Fibroblast of lung (primary cell): Measurements from ENCODE around the gene ZBTB43.

Experiments used
- CTCF ChIP-seq, 2 donors: IDR thresholded peaks in 1 of 2; conservative IDR thresholded peaks in 1 of 2; 1 replicate in 1 of 2; 2 replicates in 1 of 2; pipeline ENCODE4 v1.5.1; 2011 to 2012; ENCODE audit warnings: low read length in 2 of 2, control low read depth in 1 of 2, inconsistent platforms in 1 of 2, low read depth in 1 of 2, mild to moderate bottlenecking in 1 of 2
- EZH2 ChIP-seq: IDR thresholded peaks from 2 replicates; pipeline ENCODE4 v1.5.1; 2012; ENCODE audit warnings: low read length, control low read depth, mild to moderate bottlenecking; ENCODE audit errors: missing control alignments

DNA sequence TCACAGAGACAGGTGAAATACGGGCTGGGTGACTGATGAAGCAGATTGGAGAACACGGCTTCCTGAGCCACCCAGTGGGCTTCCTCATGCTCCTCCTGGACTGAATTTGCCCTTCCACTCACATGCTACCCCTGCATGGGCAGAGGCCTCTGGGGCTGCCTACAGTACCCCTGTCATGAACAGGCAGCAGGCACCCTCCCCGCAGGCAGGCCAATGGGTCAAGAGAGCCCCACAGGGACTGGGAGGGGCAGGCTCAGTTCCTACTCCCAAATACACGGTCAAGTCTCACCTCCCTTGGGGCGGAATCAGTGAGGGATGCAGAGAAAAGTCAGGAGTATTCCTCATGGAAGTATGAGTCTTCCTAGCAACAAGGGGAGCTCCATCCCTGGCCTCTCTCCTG, 48.6 kb upstream of the ZBTB43 start:
- TF ChIP-seq EZH2: no peak
- TF ChIP-seq CTCF (conservative IDR thresholded peaks at IDR 0.05 in 1 of 2, IDR thresholded peaks at IDR 0.05 in 1 of 2; ENCODE audit: low read depth in 1 of 2, low read length in 2 of 2): no peak
